Activated T-helper 1 cell treated with anti-CD3 and anti-CD28 coated beads, Interleukin-2, amount 50 U/mL, for 16 hours (primary cell): Measurements from ENCODE around the gene COX5B.

Experiments used
- DNase-seq, 2 donors: peaks; one replicate each; pipeline ENCODE4 v3.0.0-alpha.2; 2020; ENCODE audit warnings: low read depth in 1 of 2, low spot score in 1 of 2

COX5B gene

DNA sequence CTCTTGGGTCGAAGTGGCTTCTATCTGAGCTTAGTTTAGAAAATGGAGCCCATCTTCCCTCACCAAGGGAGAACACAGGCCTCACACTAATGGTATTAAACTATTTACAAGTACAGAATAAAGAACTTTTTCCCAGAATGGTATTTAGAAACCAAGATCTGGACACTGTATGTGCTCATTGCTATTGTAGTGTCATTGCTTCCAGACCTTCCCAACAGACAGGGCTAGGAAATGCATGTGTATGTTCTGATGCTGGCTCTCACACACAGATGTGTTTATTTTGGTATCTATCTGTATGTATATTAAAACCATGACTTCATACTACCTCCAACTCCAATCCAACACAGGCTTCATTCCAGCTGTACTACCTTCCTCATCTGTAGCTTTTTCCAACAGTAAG lies 8.0 kb downstream of the COX5B start:
- no peak for DNase-seq

DNA sequence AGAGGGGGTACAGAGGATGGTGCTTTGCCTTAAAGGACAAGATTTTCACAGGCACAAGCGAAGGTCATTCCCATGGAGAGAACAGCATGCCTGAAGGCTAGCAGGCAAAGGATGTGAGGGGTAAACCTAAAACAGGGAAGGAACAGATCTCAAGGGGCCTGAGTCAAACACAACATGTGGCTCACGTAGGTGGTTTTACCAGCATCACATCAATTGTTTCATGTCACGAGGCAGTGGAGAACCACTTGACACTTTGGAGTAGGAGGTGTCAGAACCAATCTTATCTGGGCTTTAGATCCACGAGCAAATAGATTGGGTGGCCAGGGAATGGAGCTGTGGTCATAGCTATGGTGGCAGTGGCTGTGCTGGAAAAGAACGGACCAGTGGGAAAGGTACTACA lies 8.4 kb downstream of the COX5B start:
- DNase-seq = no peak

DNA sequence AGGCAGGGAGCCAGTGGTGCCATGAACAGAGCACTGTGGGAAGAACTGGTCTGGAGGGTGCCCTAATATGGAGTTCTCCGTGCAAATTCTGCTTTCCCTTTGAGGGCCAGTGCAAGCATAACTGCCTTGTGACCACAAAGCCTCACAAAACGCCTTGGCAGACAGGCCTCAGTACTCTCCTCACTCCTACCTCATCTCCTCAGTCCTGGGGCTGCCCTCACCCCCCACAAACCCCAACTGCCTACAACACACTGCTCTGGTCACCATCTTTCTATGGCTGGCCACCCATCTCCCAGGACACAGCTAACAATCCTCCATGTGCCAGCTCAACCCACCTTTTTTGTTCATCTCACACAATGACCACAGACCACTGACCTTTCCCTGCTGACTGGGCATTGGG lies 8.9 kb downstream of the COX5B start:
- no peak for DNase-seq

DNA sequence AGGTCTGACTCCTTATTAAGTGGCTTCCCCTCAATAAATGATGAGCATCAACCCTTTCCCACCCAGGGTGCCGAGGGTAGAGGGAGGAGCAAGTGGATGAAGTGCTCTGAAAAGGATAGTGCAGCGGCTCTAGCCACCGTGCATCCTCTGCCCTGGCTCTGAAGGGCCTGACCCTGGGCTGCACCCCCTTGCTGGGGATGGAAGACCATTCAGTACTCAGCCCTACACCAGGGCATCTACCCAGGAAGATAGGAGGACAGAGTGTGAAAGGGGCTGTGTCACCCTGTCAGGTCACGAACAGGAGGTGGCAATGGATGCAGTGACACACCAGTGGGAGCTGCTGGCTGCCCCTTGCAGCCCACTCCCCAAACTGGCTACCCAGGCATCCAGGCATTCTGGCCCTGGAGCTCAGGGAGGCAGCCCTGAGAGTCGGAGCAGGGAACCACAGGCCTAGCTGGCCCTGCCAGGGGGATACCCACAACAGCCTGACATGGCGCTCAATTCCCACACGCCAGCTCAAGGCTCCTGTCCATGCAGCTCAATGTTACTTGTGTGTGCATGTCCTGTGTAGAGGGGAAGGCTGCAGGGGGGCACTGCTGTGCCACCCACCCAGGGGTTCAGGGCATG lies 10.4 kb downstream of the COX5B start:
- DNase-seq = no peak

DNA sequence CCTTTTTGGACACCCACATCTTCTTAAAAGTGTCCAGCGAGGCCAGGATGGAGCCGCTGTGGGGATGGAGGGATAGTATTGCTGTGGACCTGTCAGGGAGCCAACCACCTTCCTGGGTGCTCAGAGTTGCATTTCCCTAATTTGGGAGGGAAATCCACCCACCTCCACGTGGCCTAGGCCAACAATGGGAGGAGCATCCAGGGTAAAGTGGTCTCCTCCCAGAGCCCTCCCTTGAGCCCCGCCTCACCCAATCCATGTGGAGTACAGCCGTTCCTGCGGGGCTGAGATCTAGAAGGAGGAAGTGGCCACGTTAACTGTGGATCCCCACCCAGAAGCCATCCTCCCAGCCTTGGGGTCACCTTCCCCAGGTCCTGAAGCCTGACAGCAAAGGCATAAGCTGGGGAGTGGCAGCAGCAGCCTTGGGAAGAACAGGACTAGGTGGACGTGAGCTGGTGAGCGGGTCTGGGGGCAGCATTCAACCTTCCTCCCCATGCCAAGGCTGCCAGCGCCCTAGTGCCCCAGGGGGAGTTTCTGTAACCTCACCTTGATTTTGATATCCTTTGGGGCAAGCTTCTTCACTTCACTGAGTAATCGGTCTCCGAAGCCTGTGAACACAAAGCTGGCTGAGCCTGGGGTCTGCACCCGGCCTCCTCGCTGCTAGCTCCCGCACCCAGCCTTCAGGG lies 11.2 kb downstream of the COX5B start:
- DNase-seq = no peak

DNA sequence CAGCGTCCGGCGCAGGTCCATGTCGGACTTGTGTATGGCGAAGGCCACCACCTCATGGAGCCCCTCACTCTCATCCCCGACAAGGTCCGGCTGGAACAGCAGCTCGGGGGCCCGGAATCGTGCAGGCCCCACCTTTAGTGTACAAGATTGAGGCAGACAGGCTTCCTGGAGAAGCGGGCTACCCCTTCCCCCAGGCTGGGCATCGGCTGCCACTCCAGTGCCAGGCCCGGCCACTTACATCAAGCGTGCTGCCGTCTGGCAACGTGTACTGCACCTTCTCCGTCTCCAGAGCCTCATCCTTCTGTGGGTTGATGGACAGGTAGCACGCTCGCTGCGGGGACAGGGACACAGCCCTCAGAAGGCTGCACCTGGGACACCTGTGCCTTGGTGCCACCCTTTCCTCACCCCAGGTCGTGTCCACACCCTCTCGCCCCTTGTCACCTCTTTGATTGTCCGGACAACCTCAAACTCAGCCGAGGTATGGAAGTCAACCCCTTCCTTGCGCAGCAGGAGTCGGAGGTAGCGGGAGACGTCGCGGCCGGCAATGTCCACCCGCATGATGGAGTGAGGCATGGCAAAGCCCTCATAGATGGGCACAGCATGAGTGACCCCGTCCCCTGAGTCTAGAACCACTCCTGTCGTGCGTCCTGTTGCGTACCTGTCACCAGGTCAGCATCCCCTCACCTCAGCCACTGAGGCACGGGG lies 12.3 kb downstream of the COX5B start:
- no peak for DNase-seq

DNA sequence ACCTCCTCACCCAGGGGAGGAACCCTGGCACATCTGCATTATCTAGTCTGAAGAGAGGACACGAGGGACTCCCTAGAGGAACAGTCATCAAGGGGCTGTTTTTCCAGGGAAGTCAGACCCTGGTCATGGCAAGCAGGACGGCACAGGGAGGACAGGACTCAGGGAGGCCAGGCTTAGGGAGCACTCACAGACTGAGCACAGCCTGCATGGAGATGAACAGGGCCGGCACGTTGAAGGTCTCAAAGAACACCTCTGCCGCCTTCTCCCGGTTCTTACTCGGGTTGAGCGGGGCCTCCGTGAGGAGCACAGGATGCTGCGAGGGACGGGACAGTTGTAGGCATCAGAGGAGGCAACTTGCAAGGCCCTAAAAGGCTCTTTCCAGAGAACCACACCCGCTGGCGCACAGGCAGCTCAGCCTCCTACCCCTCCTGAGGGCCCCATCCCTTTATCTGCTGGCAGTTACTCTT lies 12.9 kb downstream of the COX5B start:
- no peak for DNase-seq

DNA sequence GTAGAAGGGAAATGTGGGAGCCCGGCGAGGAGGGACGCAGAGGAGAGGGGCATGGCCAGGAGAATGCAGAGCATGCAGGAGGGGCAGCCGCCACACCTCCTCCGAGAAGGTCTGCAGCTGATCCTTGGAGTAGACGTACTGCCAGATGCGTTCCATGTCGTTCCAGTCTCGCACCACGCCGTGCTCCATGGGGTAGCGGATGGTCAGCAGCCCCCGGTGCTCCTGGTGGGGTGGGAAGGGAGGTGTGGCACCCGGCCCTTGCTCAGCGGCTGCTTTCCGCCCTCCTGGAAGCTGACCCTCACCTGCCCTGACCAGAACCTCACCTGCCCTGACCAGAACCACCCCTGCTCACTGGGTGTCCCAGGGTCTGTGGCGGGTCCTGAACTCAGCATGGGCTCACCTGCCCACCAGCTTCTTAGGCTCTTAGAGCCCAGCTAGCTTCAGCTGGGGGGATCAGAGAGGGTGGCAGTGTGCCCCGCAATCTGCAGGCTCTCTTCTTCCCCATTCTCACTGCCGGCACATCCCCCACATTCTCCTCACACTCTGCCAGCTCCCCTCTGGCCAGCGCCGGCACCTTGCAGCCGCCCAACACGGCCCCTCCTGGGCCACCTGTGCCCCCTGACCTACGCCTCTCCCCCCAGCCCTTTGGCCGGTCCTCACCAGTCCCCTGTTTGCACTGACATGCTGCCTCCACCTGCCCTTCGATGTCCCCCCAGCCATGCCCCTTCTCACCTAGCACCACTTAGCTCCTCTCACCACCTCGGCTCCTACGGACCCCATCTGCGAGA lies 13.6 kb downstream of the COX5B start:
- DNase-seq = no peak

DNA sequence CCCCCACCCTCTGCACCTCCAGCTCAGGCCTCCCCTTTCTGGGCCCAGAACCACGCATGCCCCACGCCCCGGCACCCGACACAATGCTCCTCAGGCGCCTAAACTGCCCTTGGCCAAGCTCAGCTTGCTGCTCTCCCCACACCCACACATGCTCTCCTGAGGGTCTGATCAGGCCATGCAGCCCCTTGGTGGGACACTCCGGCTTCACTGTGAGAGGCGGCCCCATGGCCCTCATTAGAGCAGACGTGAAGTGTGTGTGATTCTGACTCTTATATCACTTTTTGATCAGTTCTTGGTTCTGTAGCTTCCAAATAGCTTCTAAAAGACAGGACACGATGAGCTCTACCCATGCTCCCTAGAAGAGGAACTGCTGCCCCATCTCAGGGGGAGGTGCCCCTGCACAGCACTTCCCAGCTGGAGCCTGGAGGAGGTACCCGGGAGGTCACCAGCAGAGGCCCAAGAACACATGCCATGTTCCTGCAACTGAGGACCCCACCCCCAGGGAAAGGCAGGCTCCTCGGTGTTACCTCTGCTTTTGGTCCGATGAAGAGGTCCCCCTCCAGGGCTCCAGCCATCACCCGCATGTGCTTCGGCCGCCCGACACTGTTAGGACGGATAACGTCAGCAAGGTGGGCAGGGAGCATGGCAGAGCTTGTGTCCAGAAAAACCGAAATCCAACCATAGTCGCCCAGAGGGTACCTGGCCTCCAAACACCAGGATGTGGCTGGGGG lies 14.3 kb downstream of the COX5B start:
- no peak for DNase-seq

DNA sequence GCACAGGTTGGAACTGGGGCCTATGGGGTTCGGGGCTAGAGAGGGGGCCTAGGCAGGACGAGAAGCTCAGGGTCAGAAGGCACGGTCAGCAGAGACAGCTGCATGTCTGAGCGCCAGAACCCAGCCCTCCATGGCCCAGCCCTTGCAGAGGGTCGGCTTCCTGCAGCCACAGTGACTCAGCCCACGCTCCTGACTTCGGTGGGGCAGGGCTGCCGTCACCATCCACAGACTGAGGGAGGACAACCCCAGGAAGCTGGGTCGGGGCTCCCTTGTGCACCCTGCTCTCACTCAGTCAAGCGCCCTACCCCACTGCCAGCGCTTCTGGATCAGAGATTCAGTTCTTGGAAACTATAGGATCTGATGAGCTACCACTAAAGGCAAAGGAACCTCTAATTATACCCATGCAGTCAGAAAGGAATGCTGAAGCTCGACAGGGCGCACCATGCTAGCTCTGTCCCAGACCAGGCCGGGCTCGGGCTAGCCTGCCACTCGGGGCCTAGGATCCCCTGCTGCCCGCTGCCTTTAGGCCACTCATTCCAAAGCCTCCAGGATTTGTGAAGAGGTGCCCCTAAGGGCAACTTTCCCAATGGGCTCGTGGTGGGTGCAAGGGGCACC lies 15.0 kb downstream of the COX5B start:
- DNase-seq = no peak

DNA sequence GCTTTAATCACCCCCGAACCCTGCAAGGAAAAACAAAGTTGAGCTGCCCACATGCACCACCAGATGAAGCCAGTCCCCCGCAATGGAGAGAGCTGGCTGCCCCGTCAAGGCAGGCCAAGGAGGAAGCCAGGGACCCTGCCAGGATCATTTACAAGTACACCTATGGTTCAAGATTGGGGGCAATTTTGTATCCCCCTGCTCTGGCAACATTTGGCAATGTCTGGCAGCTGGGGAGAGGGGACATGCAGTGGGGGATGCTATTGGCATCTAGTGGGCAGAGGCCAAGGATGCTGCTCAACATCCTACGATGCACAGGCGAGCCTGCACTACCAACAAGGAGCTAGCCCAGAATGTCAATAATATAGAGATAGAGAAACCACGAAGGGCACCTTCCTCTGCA lies 16.1 kb downstream of the COX5B start:
- no peak for DNase-seq

DNA sequence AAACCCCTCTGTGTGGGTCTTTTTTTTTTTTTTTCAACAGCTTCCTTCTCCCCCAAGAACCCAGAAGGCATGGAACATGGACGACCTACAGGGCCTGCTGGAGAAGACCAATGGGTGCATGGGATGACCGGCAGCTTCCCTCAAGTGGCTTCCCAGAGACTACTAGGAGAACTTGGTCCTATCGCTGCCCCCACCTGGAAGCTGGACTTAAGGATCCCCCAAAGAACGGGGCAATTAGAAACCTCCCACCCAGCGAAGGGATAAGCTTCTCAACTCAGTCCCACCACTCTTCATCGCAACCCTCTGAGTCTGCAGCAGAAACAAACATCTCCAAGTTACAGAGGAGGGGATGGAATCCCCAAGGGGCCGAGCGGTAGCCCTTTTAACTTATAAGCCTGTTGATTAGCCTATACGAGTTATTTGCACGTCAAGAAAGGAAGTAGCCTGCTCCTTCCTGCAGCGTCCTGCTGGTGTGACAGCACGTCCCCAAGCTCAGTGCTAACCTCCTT lies 16.6 kb downstream of the COX5B start:
- no peak for DNase-seq

DNA sequence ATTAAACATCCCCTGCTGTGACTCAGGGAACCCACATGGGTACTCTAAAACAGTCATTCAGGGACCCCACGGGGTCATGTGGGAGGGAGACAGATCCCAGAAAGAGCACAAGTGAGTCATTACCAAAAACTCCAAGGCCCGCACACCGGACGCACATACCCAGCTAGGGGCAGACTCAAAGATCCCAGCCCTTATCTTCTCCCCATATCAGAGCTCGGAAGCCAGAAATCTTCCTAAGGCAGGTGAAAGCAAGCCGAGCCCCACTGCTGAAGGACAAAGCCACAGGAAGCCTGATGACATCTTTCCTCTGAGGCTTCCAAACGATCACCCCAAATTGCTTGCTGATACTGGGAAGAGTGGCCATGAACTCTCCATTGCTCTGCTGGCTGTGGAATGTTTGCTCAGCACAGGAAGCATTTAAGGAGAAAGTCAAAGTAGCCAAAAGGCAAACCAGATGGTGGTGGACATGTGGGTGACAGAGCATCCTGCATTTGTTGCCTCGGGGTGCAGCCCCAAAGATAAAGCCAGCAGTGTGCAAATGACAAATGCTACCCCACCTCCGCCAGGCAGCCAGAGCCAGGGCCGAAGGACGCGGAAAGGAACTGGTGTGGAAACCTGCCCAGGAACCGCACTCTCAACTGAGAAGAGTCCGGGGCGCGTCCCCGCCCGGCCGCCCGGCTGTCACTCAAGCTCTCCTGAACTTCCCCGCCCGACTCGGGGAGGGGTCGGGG lies 17.2 kb downstream of the COX5B start:
- peak; percentile 13 to 67 for DNase-seq

DNA sequence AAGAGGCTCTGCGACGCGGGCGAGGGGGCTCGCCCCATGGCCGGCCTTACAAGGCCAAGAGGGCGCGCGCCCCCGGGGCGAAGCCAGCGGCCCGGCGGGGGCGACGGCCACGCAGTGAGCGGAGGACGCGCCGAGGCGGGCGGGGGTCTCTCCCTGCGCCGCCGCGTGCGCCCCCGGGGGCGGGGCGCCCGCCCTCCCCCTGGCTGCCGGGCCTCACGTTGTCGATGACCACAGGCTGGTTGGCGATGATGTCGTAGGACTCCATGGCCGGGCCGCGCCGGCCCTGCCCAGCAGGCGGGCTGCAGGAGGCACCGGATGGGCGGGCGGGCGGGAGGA lies 17.7 kb downstream of the COX5B start:
- no peak for DNase-seq

DNA sequence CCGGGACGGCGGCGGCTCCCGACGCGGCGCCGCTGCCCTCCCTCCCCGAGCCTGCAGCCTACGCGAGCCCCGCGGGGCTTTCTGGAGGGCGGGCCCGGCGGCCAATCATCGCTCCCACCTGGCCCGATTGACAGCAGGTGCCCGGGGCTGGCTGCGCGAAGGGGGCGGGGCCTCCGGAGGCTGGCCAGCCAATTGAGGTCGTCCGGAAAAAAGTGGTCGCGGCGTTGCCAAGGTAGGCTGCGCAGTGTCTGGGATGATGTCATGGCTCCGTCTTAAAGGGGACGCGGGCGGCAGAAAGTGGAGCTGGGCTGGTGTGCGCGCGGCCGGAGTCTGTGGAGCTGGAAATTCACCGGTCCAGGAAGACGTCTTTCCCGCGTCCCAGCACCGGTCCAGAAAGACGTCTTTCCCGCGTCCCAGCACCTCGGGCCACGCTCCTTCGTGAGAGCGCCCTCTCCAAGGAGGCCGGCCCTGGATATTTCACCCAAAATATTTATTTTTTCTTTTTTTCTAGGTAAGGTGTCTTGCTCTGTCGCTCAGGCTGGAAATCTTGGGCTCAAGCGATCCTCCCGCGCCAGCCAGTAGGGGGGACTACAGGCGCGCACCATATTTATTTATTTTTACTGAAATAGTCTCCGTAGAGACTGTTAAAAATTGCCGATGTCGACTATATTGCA lies 18.2 kb downstream of the COX5B start, which contains the start of gene ACTR1B:
ACTR1B (minus strand) TSS at position 83 of the 674 bp plus-strand sequence. CDS start 154 bp downstream, outside the sequence.
- peak; percentile 91 to 97 for DNase-seq

DNA sequence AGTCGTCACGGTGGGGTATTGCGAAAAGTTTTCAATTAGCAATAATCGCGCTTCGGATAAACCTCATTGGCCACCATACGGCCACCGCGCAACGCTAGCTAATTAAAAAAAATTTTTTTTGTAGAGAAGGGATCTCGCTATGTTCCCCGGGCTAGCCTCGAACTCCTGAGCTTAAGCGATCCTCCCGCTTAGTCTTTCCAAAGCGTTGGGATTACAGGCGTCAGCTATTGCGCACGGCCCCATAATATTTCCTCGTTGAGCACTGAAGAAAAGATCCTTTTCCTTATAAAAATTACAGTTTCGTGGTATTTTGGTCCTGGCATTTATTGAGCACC lies 18.7 kb downstream of the COX5B start:
- DNase-seq = no peak

DNA sequence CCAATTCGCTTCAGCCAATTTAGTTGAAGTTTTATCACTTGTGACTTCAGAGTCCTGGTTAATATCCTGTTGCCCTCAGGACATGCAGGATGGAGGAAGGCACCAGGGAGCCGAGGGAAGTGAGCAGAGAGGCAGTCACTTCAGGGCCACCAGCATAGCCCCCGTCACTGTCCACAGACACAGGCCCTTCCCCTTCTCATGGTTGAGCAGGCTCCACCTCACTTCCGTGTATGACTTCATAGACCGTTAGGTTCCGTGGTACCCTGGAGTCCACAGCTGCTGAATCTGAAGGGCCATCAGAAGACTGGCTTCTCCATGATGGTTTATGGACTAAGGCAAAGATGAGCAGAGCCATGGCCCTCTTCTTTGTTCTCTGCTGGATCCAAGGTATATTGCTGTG lies 23.6 kb downstream of the COX5B start, which contains the start of gene C2orf92:
C2orf92 (plus strand) TSS at position 266 of the 400 bp plus-strand sequence; CDS start at position 342, 76 bp downstream.
- DNase-seq = no peak

DNA sequence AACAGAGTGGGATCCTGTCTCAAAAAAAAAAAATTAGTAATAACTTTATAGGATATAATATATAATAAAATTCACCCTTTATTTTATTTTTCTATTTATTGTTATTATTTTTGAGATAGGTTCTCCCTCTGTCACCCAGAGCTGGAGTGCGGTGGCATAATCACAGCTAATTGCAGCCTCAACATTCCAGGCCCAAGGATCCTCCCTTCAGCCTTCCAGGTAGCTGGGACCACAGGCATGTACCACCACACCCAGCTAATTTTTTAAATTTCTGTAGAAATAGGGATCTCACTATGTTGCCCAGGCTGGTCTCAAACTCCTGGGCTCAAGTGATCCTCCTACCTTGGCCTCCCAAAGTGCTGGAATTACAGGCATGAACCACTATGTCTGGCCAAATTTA lies 24.6 kb downstream of the COX5B start:
- DNase-seq = no peak

DNA sequence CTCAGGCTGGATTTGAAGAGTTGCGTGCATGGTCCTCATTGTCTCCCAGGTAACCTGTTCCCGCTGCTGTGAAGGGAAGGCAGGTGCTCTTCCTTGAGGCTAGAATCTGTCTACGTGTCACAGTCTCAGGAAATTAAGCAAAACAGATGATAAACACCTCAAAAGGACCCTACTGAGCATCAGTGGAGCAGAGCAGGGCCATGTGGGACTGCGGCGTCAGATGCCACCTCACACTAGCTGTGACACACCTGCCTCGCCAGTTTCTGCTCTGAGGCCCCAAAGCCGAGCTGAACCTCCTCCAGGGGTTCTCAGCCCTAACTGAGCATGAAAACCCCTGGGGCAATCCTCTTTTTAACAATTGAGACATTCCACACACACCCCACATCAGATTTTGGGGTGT lies 25.7 kb downstream of the COX5B start:
- no peak for DNase-seq
